Central memory CD4-positive, alpha-beta T cell (primary cell): ENCODE results near the gene PLOD3.

Experiments used
- DNase-seq: peaks from one replicate; pipeline ENCODE4 v3.0.0; 2022

The PLOD3 gene

DNA sequence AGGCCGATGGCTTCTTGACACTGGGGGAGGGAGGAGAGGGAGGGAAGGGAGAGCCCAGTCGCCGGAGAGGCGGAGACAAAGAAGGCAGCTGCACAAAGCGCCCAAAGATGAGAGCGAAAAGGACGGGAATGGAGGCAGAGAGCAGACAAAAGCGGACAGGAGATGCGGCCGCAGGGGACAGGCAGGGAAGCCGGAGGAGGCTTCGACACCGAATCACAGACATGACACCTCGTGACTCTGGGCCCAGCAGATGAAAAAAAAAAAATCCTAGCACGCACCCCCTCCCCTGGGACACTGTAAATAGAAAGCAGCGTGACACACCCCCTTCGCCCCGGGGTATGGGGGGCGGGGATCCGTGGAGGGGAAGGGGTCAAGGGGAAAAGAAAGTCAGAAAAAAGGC, 38.3 kb downstream of the PLOD3 start:
- no peak for DNase-seq

DNA sequence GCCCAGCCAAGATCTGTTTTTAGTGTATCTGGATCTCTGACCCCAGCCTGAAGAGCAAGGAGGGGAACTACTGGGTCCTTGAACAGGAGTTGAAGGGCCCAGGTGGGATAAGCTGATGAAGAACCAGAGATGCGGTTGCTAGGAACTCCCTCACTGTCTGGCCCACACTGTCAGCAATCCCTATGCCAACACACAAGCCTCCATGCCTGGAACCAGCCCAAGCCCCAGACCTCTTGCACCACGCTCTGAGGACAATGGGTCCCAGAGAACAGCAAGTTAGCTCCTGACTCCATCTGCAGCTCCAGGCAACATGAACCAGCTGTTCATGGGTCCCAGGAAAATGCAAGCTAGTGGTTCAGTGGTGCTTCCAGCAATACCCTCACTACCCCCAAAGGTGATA, 39.7 kb downstream of the PLOD3 start:
- DNase-seq: no peak

DNA sequence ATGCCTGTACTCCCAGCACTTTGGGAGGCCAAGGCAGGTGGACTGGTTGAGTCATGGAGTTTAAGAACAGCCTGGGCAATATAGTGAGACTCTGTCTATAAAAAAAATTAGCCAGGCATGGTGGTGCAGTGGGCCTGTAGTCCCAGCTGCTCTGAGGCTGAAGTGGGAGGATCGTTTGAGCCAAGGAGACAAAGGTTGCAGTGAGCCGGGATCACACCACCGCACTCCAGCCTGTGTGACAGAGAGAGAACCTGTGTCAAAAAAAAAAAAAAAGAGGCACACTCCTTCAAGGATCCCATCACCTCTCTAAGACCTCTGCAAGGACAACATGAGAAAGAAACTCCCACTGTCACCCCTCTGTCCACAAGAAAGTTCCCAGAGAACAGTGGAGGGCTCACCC, 41.7 kb downstream of the PLOD3 start:
- DNase-seq: no peak

DNA sequence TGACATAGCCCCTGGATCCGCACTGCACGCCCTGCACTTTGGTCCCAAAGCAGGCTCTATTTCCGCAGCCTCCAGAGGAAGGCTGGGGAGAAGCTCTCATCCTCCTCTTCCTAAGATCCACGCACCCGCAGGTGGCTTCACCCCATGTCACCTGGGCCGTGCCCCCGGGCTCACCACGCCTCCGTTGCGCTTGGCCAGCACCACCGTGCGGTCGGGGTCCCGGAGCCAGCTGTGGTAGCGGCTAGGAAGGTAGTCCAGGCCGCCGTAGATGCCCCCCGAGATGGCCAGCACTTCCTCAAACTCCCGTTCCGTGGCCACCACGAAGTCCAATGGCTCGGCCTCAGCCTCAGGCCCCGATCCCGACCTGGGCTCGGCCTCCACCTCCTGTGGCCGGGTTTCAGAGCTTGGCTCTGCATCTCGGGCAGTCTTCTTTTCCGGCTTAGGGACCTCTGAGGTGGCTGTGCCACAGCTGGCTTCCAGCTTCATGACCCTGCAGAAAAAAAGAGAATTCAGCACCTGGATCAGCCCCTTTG, 43.0 kb downstream of the PLOD3 start:
- no peak for DNase-seq

DNA sequence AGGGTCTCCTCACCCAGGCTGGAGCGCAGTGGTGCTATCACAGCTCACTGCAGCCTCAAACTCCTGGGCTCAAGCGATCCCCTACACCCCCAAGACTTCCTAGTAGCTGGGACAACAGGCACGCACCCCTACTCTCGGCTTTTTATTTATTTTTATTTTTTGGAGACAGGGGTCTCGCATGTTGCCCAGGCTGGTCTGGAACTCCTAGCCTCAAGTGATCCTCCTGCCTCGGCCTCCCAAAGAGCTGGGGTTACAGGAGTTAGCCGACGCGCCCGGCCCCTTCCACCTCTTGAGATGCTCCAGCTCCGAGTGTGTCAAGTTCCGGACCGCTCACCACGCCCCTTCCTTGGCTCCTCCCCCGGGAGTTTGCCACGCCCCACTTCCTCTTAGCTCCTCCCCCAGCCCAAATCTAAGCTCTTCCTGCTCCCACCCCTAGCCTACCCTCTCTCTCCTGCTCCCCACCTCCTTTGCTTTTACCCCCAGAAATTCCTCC, 43.6 kb downstream of the PLOD3 start:
- peak; percentile 50 for DNase-seq

DNA sequence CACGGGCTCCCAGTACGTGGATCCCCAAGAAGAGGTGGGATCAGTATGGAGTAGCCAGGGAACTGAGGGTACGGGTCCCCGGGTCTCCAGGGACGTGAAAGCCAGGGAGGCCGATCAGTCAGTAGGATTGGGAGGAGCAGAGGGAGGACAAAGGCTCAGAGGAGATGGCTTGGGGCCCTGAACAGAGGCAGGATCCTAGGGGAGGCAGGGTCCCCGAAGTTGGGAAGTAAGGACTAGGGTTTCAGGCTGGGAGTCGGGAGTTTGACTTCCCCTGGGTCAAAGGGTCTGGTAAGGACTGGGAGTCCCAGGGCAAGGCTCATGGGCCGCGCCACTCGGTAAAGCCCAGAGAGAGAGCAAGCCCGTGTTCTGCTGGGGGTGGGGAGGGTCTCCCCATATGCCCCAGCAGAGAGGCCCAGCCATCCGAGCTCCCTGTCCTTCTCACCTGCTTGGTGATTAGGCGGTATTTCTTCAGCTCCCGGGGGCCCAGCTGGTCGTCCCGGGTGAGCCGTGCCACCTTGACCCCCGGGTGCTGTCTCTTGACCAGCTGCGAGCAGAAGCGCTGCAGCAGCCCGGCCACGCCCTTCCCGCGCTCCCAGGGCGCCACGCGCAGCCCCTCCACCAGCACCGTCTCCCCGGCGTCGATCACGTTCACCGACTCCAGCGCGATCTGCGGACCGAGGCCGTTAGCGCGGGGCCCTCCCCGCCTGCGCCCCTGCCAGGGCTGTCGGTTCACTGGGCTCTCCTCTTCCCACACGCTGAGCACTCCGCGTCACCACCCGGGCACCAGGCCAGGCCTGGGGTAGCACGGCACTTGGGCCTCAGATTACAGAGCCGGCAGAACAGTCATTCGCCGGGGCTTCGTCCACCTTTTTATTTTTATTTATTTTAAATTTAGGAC, 44.3 kb downstream of the PLOD3 start:
- DNase-seq: no peak

DNA sequence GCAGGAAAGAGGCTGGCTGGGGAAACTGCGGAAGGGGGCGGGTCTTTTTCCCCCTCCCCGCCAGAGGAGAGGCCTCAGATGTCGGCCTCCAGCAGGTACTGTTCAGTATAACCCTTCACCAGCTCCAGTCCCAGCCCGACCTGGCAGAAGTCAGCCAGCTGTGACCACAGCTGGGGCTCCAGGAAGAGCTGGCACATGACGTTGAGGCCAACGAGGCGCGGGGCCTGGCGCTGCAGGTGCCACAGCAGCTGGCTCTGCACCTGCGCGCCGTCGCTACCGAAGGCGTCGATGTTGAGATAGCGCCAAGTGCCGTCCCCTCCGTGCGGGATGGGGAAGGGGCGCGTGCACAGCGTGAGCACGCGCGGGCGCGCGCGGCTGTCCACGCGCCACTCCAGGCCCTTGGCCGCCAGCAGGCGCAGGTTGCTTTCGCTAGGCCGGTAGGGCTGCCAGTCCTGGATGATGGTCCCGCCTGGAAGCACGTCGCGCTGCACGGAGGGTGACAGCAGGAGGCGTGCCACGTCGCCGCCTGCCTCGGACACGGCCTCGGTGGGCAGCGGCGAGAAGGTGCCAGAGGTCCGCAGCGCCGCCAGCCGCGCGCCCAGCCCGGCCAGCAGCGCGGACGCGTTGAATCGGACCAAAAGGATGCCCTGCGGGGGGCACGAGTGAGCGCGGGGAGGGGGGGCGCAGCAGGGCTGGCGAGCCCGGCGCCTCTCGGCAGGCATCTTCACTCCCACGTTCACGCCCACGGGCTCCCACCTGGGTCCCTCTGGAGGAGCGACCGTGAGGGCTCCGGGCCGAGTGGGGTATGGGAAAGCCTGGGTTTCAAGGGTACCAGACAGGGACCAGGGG, 45.2 kb downstream of the PLOD3 start:
- DNase-seq: no peak

DNA sequence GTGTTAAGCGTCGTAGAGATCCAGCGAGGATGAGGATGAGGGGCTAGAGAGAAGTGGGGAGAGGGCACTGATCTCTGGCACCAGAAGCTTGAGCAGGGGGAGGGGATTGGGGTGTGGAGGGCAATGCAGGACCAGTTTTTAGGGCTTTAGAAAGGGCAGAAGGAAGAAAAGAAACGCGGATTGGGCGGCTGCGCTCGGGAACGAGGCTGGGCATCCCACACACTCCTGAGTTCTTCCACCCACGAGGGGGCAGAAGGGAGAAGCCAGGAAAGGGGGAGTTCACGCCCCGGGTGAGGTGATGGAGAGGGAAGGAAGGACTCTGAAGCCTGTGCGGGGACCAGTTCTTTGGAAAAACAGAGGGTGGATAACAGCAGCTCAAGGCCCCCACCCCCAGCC, 45.9 kb downstream of the PLOD3 start:
- DNase-seq: no peak

DNA sequence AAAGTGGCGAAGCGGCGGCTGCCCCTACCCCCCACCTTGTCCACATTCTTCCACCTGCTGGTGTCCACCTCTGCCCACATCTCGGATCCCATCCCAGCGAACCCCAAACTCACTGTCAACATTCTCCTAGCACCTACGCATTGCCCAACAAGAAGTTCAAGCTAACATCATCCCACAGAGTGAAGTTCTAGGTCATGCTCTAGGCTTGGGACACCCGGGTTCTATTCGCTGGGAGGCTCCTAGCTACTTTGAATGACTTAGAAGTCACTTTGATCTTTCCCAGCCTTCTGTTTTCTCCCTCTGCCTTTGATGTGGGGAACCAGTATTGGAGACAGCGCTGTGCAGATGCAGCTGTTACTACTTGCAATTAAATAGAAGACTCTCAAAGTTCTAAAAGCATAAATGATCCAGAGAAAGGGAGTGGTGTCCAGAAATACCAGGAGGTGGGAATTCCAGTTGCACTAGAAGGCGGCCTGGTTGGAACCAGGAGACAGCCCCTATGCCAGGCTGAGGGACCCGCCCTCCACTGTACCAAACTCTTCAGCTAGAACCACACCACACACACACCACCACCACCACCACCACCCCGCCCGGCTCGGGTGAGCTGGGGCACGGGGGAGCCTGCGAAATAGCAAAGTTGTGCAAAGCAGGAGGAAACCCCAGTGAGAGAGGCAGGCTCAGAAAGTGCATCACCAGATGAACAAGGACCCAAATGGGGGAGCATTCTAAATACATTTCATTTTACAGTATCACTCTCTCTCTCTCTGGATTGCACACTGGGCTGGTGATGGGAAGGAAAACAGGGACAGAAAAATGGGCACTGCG, 46.6 kb downstream of the PLOD3 start:
- DNase-seq: peak; percentile 46

DNA sequence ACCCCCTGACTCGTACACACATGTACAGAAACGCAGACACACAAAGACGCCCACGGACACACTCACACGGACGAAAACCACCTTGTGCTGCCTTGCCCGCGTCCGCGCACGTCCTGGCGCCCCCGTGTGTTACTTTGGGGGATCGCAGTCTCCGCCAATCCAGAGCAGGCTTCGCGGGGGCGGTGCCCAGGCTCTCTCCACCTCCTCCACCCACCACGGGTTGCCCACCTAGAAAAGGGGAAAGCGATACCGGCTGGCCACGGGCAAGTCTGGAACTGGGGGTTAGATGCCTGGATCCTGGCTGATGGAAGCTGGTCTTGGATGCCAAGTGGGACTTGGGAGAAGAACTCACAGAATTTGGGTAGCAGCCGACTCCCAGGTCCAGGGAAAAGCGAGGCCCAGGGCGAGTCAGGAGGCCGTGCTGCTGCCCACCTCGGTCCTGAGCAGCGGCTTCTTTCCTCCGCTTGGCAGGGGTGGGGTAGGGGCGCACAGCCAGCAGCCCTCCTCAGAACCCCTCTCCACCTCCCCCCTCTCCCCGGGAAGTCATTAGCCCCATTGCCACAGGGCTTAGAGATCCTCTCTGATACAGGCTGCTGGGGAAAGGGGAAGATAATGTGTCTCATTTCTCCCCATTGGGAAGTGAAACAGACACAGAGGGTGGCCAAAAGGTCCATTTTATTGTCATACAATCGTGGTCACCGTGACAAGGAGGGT, 47.4 kb downstream of the PLOD3 start:
- peak; percentile 70 for DNase-seq

DNA sequence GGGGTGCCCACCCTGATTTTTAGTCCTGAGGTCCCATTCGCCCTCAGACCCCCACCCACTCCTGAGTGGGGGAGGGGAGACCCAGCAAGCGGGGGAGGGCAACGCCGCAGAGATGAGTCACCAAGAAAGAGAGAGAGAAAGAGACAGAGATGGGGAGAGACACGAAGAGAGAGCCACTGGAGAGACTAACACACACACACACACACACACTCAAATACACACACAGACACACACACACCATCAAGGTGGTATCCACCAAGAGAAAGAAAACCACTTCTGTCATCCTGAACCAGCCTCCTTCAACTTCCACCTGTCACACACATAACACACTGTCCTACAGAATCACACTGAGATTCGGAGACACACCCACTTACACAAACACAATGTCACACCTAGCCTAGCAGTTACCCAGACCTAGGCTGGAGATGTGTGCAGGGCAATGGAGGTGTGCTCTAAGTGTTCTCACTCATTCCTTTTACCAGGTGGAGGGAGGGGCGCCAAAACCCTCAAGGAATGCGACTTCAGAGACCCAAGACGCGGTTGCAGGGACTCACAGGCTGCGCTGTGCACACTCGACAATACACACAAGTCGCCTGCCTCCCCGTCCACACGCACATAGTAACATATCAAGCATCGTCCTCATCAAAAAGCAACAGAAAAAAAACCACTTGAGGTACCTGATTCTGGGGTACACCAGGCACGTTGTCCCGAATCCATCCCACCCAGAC, 48.1 kb downstream of the PLOD3 start:
- DNase-seq: no peak

DNA sequence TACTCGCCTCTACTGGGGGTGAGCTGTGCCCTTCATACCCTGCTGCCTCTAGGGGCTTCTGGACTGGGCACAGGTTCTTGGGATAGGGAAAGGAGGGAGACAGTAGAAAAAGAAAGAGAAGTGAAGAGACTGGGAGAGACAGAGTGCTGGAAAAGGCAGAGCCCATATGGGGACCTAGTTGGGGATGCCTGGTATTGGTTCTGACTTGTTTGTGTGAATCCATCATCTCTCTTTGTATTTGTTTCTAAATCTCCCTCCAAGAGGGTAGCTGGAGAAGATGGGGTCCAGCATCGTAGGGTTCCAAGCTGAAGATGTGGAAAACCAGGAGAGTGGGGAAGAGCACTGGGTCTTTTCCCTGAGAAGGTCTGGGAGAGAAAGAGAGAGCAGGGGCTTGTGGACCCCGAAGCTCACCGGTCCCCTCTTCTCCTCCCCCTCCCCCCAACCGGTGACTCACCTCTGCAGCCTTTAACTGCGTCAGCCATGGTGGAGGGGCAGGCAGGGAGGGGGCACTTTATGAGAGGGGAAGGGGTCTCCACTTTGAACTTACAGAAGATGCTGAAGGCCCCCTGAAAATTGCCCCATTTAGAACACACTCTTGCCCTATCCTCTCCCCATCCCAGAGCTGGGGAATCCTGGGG, 48.9 kb downstream of the PLOD3 start:
- no peak for DNase-seq

DNA sequence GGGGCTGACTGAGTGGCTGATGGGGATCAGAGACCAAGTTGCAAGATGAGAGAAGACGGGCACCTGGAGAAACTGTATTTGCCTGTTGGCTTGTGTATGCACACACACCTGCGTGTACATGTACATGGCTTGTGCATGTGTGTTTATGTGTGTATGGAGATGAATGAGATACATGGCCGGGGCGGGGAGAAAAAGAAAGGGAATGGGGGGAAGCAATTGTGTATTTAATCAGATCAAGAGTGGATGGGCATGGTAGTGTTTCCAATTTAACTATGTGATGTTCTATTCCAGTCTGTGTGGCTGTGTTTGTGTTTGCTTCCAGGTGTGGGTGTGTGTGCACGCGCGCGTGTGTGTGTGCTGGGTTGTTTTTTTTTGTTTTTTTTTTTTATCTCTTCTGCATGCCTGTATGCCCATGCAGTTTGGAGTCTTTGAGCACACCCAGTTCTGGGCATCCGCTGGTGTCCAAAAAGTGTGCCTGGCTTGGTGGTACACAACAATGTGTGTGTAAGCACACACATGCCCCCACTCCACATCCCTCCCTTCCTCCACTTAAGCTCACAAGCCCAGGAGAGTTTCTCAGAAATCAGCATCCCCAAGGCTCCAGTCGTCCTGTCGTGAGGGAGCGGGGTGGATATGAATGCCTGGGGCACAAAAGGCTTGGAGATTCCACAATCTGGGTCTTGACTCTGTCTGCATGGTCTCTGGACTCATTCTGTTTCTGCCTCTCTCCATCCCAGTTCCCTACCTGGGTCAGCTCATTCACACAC, 49.6 kb downstream of the PLOD3 start:
- DNase-seq: no peak

DNA sequence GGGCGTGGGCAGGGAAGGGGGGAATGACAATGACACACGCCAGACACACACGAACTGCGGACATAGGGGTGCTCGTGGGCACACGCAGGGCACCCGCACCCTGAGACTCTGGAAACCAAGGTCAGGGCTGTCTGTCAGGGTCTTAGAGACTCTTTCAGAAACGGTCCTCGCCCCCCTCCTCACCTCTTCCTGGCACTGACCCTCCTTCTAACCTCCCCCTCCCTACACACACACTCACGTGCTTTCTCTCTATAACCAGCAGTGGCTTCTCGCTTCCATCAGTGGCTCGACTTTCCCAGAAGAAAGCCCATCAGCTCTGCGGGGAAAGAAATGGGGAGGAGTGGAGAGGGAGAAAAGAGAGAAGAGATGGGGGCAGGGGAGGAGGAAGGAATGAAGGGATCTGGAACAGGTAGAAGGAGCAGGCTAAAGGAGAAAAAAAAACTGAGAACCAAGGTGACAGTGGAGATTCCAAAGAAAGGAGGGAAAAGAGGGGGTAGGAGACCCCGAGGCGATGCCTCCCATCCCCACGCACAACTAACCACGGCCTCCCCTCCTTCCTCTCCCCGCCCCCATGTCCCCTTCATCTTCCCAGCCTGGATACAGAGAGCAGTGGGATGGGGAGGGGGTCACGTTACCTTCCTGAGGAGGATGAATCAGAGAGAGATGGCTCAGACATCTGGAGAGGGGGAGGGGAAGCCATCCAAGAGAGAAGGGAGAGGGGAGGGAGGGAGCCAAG, 50.3 kb downstream of the PLOD3 start:
- no peak for DNase-seq

DNA sequence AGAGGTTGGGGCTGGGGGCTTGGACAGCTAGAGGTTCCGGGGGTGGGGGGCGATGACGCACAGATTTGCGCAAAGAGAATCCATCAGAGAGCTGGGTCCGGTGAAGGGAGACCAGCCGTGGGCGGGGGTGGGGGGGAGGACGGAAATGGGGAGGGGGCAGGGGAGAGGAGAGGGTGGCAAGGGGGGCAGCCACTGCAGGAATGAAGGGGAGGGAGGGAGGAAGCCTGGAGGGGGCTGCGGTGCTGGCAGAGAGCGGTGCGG, 50.8 kb downstream of the PLOD3 start:
- DNase-seq: no peak

DNA sequence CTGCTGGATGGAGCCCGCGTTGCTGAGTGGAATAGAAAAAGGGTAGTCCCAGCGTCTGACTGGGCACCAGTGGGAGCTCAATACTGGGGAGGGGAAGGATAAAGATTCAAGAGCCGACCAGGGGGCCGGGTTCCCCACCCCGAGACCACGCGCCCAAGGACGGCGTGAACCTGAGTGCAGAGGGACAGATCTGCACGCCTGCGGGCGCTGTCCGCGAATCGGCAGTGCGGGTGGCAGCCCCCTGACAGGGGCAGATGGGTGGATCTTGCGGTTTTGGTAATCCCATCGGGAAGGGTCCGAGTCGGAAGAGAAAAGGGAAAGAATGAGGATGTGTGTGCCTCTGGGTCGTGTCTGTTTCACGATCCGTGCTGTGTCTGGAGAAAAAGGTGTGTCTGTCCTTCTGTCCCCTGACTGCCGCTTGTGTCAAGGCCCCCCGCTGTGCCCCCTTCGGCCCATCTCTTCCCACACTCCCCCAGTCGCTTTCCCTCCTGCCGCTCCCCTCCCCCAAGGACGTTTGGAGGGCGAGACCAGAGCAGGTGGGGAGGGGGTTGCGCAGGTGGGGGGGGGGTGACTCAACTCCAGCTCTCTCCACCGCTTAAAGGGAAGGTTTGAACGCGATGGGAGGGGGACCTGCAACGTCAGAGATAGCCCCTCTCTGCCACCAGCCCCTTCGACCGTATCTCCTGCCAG, 51.3 kb downstream of the PLOD3 start:
- DNase-seq: no peak

DNA sequence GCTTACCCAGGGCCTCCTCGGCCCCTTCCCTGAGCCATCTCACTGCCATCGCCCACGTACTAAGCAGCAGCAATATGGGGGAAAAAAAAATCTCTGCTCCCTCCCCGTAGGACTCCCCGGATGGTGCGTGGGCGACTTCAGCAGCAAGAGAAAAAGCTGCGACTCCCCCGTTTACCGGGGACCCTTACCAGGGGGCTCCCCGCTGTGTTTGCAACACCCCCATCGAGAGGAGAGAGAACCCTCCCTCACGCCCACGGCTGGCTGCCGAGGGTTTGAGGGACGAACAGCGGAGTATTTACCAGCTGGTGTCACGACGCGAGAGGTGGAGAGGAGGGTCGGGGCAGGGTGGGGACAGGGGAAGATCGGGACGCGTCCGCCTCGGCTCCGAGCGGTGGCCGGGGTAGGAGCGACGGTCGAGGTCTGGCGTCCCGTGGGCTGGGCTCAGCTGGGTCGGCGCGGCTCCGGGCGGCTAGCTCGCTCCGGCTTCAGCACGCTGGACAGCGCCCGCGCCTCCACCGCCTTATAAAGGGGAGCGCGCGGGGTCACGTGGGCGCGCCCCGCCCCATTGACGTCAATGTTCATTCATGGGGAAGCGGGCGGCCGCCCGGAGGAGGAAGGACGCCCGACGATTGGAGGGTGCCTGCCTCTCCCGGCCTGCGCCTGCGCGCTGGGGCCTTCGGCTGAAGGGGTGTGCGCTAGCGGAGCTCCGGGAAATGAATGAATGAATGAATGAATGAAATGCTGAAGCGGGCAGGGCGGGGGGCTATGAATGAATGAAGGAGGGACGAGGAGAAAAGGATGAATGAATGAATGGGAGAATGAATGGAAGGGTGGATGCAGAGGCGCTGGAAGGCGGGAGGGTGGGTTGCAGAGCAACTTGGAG, 52.1 kb downstream of the PLOD3 start, which contains the start of gene VGF:
TSS of gene VGF (minus strand) at position 495 of the 883 bp plus-strand sequence. CDS start 726 bp downstream, outside the sequence.
- DNase-seq: peak; percentile 88
